Measurements from ENCODE around the gene PRKCZ.

Gene PRKCZ

GRCh38 chr1:2159124-2159523 is 108.9 kb downstream of the PRKCZ start:
- ATAC-seq, result no peak

GRCh38 chr1:2160451-2161300 is 110.5 kb downstream of the PRKCZ start:
- no peak for DNase-seq
- no peak for ATAC-seq

More at GRCh38 chr1:2159124-2159523, 108.9 kb downstream of the PRKCZ start:
- no peak for DNase-seq

- DNase-seq (no peak), ATAC-seq (no peak)
Measured at GRCh38 chr1:2163205-2163604, 113.0 kb downstream of the PRKCZ start.

GRCh38 chr1:2165646-2166045 is 115.4 kb downstream of the PRKCZ start:
- DNase-seq (no peak), ATAC-seq (no peak)

GRCh38 chr1:2166254-2166653 is 116.0 kb downstream of the PRKCZ start:
- DNase-seq (no peak), ATAC-seq (no peak)

- ATAC-seq (no peak), DNase-seq (no peak)
Measured at GRCh38 chr1:2166695-2167094, 116.5 kb downstream of the PRKCZ start.

GRCh38 chr1:2168090-2168489 is 117.9 kb downstream of the PRKCZ start:
- DNase-seq (no peak), ATAC-seq (no peak)

- DNase-seq (no peak), ATAC-seq (no peak)
Measured at GRCh38 chr1:2168535-2168934, 118.3 kb downstream of the PRKCZ start.

- no peak for ATAC-seq
- no peak for DNase-seq
Measured at GRCh38 chr1:2169200-2169836, 119.1 kb downstream of the PRKCZ start.

GRCh38 chr1:2170211-2170610 is 120.0 kb downstream of the PRKCZ start:
- DNase-seq, result no peak
- ATAC-seq, result no peak

- ATAC-seq, result no peak
- no peak for DNase-seq
Measured at GRCh38 chr1:2172012-2172411, 121.8 kb downstream of the PRKCZ start.

- ATAC-seq (no peak), DNase-seq (no peak)
Measured at GRCh38 chr1:2172551-2173146, 122.4 kb downstream of the PRKCZ start.

GRCh38 chr1:2173546-2174347 is 123.5 kb downstream of the PRKCZ start:
- ATAC-seq, result no peak
- no peak for DNase-seq

- peak; percentile 53 for ATAC-seq
Measured at GRCh38 chr1:2174348-2175054, 124.3 kb downstream of the PRKCZ start.

GRCh38 chr1:2175055-2175414 is 124.8 kb downstream of the PRKCZ start:
- ATAC-seq (no peak), DNase-seq (no peak)

More at GRCh38 chr1:2174348-2175054, 124.3 kb downstream of the PRKCZ start:
- DNase-seq, result peak; percentile 56

- DNase-seq, result no peak
- no peak for ATAC-seq
Measured at GRCh38 chr1:2175681-2176454, 125.7 kb downstream of the PRKCZ start.

GRCh38 chr1:2176615-2177014 is 126.4 kb downstream of the PRKCZ start:
- DNase-seq (no peak), ATAC-seq (no peak)

- no peak for DNase-seq
- no peak for ATAC-seq
Measured at GRCh38 chr1:2177541-2177940, 127.3 kb downstream of the PRKCZ start.

GRCh38 chr1:2177946-2178538 is 127.8 kb downstream of the PRKCZ start:
- DNase-seq, result no peak
- ATAC-seq, result no peak

- DNase-seq (no peak), ATAC-seq (no peak)
Measured at GRCh38 chr1:2178875-2179274, 128.7 kb downstream of the PRKCZ start.

Measured in stimulated activated naive CD8-positive, alpha-beta T cell treated with anti-CD3 and anti-CD28 coated beads, Interleukin-15, Interleukin-2, amounts not matched to agents 100 U/mL and 50 U/mL, for 24 hours (primary cell).